ENCODE data around the gene ZNF648.

ZNF648 gene

DNA sequence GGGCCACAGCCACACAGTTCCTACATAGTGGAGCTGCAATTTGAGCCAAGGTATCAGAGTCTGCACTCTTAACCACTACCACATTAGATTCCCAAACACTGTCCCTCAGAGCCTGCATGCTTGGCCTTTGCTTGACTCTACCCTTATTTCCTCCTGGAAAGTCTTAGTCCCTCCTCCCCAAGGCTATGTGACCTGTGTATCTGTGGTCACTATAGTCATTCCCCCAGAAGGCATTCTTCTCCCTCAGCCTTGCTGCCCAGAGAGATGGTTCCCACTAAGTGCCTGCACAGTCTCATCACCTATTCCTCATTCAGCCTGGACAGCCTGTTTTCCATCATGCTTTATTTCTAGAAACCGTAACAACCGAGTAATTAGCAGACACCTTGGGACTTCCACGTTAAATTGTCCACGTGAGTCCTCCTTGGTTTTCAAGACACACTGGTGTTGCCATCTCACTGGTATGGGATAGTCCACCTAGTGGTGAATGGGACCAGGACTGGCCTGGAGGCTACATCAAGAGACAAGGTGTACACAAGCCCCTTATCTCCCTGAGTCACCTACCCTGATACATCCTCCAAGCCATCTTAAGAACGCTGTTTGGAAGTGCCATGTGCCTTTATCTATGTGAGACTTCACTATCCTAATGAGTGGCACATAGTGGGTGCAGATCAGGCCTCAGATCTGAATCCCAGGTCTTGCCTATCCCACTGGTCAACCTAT lies 3.8 kb upstream of the ZNF648 start:
- POLR2A ChIA-PET = no interaction called here
- CTCF ChIA-PET = interaction anchor here (0.9 kb wide), 1 partner anchor 16 kb away, joined by 3 read pairs; no protein-coding TSS in a partner anchor
- no peak for DNase-seq (ENCODE audit: low read depth, low spot score)

DNA sequence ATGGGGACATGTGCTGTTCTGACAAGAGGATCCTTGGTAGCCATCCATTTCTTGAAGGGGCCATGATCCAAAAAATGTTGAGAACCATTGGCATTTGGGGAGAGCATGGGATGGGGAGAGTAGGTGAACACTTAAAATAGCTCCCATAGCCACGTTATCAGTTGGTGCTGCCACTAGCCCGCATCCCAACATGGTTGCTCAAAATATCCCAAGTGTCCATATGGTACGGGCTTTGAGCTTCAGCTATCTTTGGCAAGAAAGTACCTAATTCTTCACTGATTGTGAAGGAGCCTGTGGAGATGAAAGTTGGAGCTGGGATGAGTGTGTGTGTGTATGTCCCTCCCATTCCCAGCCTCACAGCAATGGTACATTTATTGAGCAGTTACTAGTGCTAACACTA lies 3.1 kb upstream of the ZNF648 start:
- H3K4me3 ChIP-seq (ENCODE audit: low read depth, low read length) = no peak overlapping the region
- TF ChIP-seq, protein P1, sequence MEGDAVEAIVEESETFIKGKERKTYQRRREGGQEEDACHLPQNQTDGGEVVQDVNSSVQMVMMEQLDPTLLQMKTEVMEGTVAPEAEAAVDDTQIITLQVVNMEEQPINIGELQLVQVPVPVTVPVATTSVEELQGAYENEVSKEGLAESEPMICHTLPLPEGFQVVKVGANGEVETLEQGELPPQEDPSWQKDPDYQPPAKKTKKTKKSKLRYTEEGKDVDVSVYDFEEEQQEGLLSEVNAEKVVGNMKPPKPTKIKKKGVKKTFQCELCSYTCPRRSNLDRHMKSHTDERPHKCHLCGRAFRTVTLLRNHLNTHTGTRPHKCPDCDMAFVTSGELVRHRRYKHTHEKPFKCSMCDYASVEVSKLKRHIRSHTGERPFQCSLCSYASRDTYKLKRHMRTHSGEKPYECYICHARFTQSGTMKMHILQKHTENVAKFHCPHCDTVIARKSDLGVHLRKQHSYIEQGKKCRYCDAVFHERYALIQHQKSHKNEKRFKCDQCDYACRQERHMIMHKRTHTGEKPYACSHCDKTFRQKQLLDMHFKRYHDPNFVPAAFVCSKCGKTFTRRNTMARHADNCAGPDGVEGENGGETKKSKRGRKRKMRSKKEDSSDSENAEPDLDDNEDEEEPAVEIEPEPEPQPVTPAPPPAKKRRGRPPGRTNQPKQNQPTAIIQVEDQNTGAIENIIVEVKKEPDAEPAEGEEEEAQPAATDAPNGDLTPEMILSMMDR (IDR thresholded peaks at IDR 0.05; ENCODE audit: insufficient read depth, low read length, missing control alignments) = no peak
- CTCF ChIA-PET = no interaction called here
- DNase-seq (ENCODE audit: low read depth, low spot score) = no peak
- POLR2A ChIA-PET = no interaction called here

More for the DNA sequence above, 3.8 kb upstream of the ZNF648 start:
- H3K4me3 ChIP-seq (ENCODE audit: low read depth, low read length) = no peak overlapping the region
- TF ChIP-seq, protein P1 (IDR thresholded peaks at IDR 0.05; ENCODE audit: insufficient read depth, low read length, missing control alignments) = no peak

DNA sequence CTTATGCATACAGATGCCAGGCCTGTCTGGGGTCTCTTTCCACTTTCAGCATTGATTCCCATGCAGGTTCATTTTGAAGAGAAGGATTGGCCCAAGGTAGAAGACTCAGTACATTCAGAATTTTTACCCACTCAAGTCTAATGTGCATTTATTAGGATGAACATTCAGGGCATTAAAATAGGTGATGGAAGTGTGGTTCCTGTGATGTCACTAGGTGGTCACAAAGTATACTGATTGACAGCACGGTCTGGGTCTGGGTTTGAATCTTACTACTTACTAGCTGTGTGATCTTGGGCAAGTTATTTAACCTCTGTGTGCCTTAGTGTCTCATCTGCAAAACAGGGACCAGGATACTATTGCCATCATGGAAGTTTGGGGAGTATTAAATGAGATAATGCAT lies 711 bp upstream of the ZNF648 start:
- TF ChIP-seq, protein P1 (IDR thresholded peaks at IDR 0.05; ENCODE audit: insufficient read depth, low read length, missing control alignments) = no peak
- POLR2A ChIA-PET = no interaction called here
- CTCF ChIA-PET = no interaction called here

DNA sequence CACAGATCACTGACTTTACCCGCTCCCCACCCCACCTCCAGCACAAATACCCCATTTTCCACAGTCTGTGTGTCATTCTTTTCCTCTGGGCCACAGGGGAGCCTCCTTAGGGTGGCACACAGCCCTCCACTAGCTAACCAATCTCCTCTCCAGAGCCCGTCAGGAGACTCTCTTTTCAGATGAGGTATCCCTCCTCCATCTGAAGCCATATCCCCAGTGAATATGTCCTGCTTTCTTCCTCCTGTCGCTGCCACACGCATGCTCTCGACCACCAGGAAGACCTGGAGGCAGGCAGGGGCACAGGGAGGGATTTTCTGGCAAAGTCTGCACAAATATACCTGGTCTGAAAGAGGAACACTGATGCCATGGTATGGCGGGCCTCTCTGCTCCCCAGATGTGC lies 635 bp downstream of the ZNF648 start:
- POLR2A ChIA-PET = no interaction called here
- no peak for DNase-seq (ENCODE audit: low read depth, low spot score)
- TF ChIP-seq, protein P1 (IDR thresholded peaks at IDR 0.05; ENCODE audit: insufficient read depth, low read length, missing control alignments) = no peak
- H3K4me3 ChIP-seq (ENCODE audit: low read depth, low read length) = no peak overlapping the region
- CTCF ChIA-PET = no interaction called here

More for the DNA sequence above, 711 bp upstream of the ZNF648 start:
- H3K4me3 ChIP-seq (ENCODE audit: low read depth, low read length) = no peak overlapping the region
- no peak for DNase-seq (ENCODE audit: low read depth, low spot score)

DNA sequence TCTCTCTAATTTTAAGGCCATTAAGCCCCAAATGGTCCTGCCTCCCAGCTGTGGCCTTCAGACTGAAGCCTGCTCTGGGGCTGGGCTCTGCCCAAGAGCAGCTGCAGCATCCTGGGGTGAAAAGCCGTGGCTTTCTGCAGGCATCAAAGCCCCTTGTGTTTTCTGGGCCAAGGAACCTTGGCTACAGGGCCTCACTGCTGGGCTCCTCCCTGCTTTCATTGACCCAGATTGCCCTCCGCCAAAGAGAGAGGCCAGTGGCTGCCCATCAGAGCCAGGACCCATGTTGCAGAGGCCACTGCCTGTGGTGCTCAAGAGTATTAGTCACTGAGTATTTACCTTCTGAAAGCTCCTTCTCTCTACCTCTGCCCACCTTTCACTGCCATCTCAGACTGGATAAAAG lies 1.6 kb downstream of the ZNF648 start:
- H3K4me3 ChIP-seq (ENCODE audit: low read depth, low read length) = no peak overlapping the region
- POLR2A ChIA-PET = no interaction called here
- CTCF ChIA-PET = interaction anchor here (0.9 kb wide), 1 partner anchor 35 kb away, joined by 3 read pairs; no protein-coding TSS in a partner anchor
- TF ChIP-seq, protein P1 (IDR thresholded peaks at IDR 0.05; ENCODE audit: insufficient read depth, low read length, missing control alignments) = no peak
- DNase-seq (ENCODE audit: low read depth, low spot score) = no peak

DNA sequence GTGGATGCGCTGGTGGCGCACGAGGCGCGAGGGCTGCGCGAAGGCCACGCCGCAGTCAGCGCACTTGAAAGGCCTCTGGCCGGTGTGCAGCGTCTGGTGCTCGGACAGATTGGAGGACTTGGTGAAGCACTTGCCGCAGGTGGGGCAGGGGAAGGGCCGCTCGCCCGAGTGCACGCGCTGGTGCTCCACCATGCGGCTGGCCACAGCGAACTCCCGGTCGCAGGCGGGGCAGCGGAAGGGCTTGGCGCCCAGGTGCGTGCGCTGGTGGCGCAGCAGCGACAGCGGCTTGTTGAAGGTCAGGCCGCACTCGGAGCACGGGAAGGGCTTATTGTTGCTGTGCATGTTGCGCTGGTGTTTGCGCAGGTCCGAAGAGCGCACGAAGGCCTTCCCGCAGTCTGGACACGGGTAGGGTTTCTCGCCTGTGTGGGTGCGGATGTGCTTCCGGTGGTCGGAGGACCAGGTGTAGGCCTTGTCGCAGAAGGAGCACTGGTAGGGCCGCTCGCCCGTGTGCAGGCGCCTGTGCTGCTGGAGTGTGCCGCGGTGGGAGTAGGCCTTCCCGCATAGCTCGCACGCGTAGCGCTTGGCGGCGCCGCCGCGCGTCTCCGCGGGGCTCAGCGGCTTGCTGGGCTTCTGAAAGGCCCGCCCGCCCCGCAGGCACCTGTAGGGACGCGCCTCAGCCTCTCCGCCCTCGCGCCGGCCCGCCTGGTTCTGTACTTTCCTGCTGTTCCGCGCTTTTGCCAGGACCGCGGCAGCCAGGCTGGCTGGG lies 4.7 kb downstream of the ZNF648 start:
- TF ChIP-seq, protein P1 (IDR thresholded peaks at IDR 0.05; ENCODE audit: insufficient read depth, low read length, missing control alignments) = no peak
- ChIA-PET CTCF (no interaction called here), POLR2A (no interaction called here)
- no peak for DNase-seq (ENCODE audit: low read depth, low spot score)
- H3K4me3 ChIP-seq (ENCODE audit: low read depth, low read length) = no peak overlapping the region
